ENCODE measurements around the gene RAB27A. TPM values are rescaled to one million over a fixed set of nuclear protein-coding genes. Genes with fewer than 3 reads are reported as not detected.
"Not testable (repeated sequence)": the region's sequence is repeated elsewhere in the genome, so short reads cannot be mapped to it uniquely, and the experiment has no call there.

Gene RAB27A
- total RNA-seq, 1 experiment from 2014 or later = 4.7 TPM

- DNase-seq (ENCODE audit: low spot score) (peak; percentile 39), ATAC-seq (peak; percentile 46)
- no peak overlapping the region for H3K27ac Mint-ChIP-seq
- CTCF ChIA-PET = interaction anchor here (1.0 kb wide), 1 partner anchor 18 kb away, joined by 3 read pairs; no protein-coding TSS in a partner anchor
- peak overlapping the region; percentile 75 for H3K4me3 Mint-ChIP-seq
- H3K4me1 Mint-ChIP-seq = peaks cover 16% of the 10 kb centered on the region
- no peak for TF ChIP-seq ZMAT4 (CRISPR knock-in tag; IDR thresholded peaks at IDR 0.05)
- 0 out of 2 replicates have a peak, but pooled peaks have one; percentile 41 for TF ChIP-seq ZNF121 (CRISPR knock-in tag; IDR thresholded peaks at IDR 0.05)
- no peak for TF ChIP-seq TCF7 (CRISPR knock-in tag; IDR thresholded peaks at IDR 0.05; ENCODE audit: low read depth)
- POLR2A ChIA-PET = no interaction called here
- H3K9me3 Mint-ChIP-seq = no peaks in the 10 kb centered on the region
- no peaks in the 10 kb centered on the region for H3K36me3 Mint-ChIP-seq
- H3K27me3 Mint-ChIP-seq (ENCODE audit: low read depth) = peaks cover 11% of the 10 kb centered on the region; the same call in 1 of the 2 replicates
Measured at GRCh38 chr15:55289011-55289745, 435 bp downstream of the RAB27A start.

- ATAC-seq (no peak), DNase-seq (ENCODE audit: low spot score) (no peak)
- Mint-ChIP-seq H3K27ac (no peak overlapping the region), H3K4me1 (peaks cover 16% of the 10 kb centered on the region), H3K9me3 (no peaks in the 10 kb centered on the region), H3K27me3 (ENCODE audit: low read depth) (peaks cover 11% of the 10 kb centered on the region; the same call in 1 of the 2 replicates), H3K36me3 (no peaks in the 10 kb centered on the region), H3K4me3 (peak overlapping the region; percentile 75)
- ChIA-PET POLR2A (no interaction called here), CTCF (interaction anchor here (1.0 to 1.3 kb wide), 2 partner anchors 17 to 120 kb away, joined by 3 read pairs; partner anchors contain the start of genes CCPG1 and PIERCE2)
- TF ChIP-seq ZNF425 (CRISPR knock-in tag; conservative IDR thresholded peaks at IDR 0.05) (no peak), FOXP1 (CRISPR knock-in tag; IDR thresholded peaks at IDR 0.05; ENCODE audit: borderline replicate concordance) (no peak), ZNF317 (CRISPR knock-in tag; IDR thresholded peaks at IDR 0.05; ENCODE audit: borderline replicate concordance, low read depth) (no peak), PREB (CRISPR knock-in tag; IDR thresholded peaks at IDR 0.05; ENCODE audit: borderline replicate concordance) (no peak), CDX4 (CRISPR knock-in tag; IDR thresholded peaks at IDR 0.05; ENCODE audit: borderline replicate concordance) (no peak)
Measured at GRCh38 chr15:55288006-55288717, 1.5 kb downstream of the RAB27A start.

- H3K36me3 Mint-ChIP-seq; H3K4me3 Mint-ChIP-seq; POLR2A ChIA-PET; H3K27ac Mint-ChIP-seq; H3K9me3 Mint-ChIP-seq; CTCF ChIA-PET; DNase-seq (ENCODE audit: low spot score); ATAC-seq: not testable (repeated sequence)
- H3K4me1 Mint-ChIP-seq = peaks cover 16% of the 10 kb centered on the region
- H3K27me3 Mint-ChIP-seq (ENCODE audit: low read depth) = peaks cover 11% of the 10 kb centered on the region; the same call in 1 of the 2 replicates
Measured at GRCh38 chr15:55286442-55287189, 3.0 kb downstream of the RAB27A start.

- POLR2A ChIA-PET = no interaction called here
- DNase-seq (ENCODE audit: low spot score) = no peak
- ATAC-seq = no peak
Measured at GRCh38 chr15:55284426-55284825, 5.2 kb downstream of the RAB27A start.

More at GRCh38 chr15:55284426-55284825, 5.2 kb downstream of the RAB27A start:
- TF ChIP-seq ZNF671 (CRISPR knock-in tag; IDR thresholded peaks at IDR 0.05) (no peak), NFATC4 (CRISPR knock-in tag; IDR thresholded peaks at IDR 0.05) (no peak), RELA (CRISPR knock-in tag; IDR thresholded peaks at IDR 0.05; ENCODE audit: borderline replicate concordance) (no peak), GABPB1 (CRISPR knock-in tag; IDR thresholded peaks at IDR 0.05) (no peak), ETV6 (CRISPR knock-in tag; IDR thresholded peaks at IDR 0.05) (no peak), NR1H2 (CRISPR knock-in tag; IDR thresholded peaks at IDR 0.05) (no peak), SMAD3 (CRISPR knock-in tag; IDR thresholded peaks at IDR 0.05; ENCODE audit: borderline replicate concordance) (no peak), PREB (CRISPR knock-in tag; IDR thresholded peaks at IDR 0.05; ENCODE audit: borderline replicate concordance) (no peak)
- Mint-ChIP-seq H3K4me3 (no peak overlapping the region), H3K36me3 (no peaks in the 10 kb centered on the region), H3K4me1 (peaks cover 14% of the 10 kb centered on the region), H3K9me3 (no peaks in the 10 kb centered on the region), H3K27ac (no peak overlapping the region), H3K27me3 (ENCODE audit: low read depth) (peaks cover 6% of the 10 kb centered on the region; the same call in 1 of the 2 replicates)
- CTCF ChIA-PET = interaction anchor here (1.0 kb wide), 1 partner anchor 155 kb away, joined by 5 read pairs; no protein-coding TSS in a partner anchor
